HEK293 (cell line): ENCODE results near the gene GEMIN5.

ENCODE experiments used
- CTCF ChIA-PET: fragments of 350-600 bp; formaldehyde crosslinking; extraction: SDS; loops from one replicate; lab custom pipeline; 2021; ENCODE audit warnings: antibody characterized with exemption; lab: Yijun Ruan, JAX
- POLR2A ChIA-PET: fragments of 300-600 bp; formaldehyde crosslinking; extraction: SDS; loops from one replicate; lab custom pipeline; 2020; ENCODE audit warnings: antibody characterized with exemption, inconsistent platforms; lab: Yijun Ruan, JAX
- H3K27ac ChIP-seq: fragments of 200-500 bp; sonication (Bioruptor generic); 2 replicates; pipeline ENCODE4 v1.5.1; 2014; ENCODE audit warnings: low read depth, low read length, control low read depth, inconsistent platforms; ENCODE audit errors: extremely low read depth
- H3K36me3 ChIP-seq, 2 experiments: fragments of 200-500 bp in 1 of 2; sonication (Bioruptor generic) in 1 of 2; 1 replicate in 1 of 2; 2 replicates in 1 of 2; pipeline ENCODE4 v1.5.1; 2014 to 2017; ENCODE audit warnings: inconsistent platforms in 2 of 2, low read length in 2 of 2; ENCODE audit not compliant: control insufficient read depth in 2 of 2, insufficient read depth in 1 of 2
- H3K4me1 ChIP-seq: fragments of 200-500 bp; sonication (Bioruptor generic); 2 replicates; pipeline ENCODE4 v1.5.1; 2014; ENCODE audit warnings: mild to moderate bottlenecking, low read length, inconsistent platforms; ENCODE audit not compliant: control insufficient read depth, insufficient read depth
- H3K4me3 ChIP-seq: 2 replicates; pipeline ENCODE4 v1.5.1; 2011; ENCODE audit warnings: low read depth, mild to moderate bottlenecking, control low read depth, low read length, moderate library complexity
- H3K9me3 ChIP-seq: fragments of 200-500 bp; sonication (Bioruptor generic); 2 replicates; pipeline ENCODE4 v1.5.1; 2014; ENCODE audit warnings: low read depth, low read length, inconsistent platforms; ENCODE audit not compliant: control insufficient read depth, insufficient read depth
- GLI2 ChIP-seq: fragments of 450-650 bp; formaldehyde crosslinking; IDR thresholded peaks from 2 replicates; pipeline ENCODE4; 2017; ENCODE audit warnings: missing biosample characterization, missing genetic modification characterization, low read depth, borderline replicate concordance
- PRDM6 ChIP-seq: fragments of 450-650 bp; formaldehyde crosslinking; IDR thresholded peaks from 2 replicates; pipeline ENCODE4 v1.5.1; 2017; ENCODE audit warnings: missing biosample characterization, missing genetic modification characterization
- SETDB1 ChIP-seq: IDR thresholded peaks from one replicate; pipeline ENCODE4 v1.6.1; 2017; ENCODE audit warnings: mild to moderate bottlenecking, low read length, moderate library complexity, mixed read lengths; ENCODE audit not compliant: insufficient read length
- SP2 ChIP-seq: fragments of 450-650 bp; formaldehyde crosslinking; IDR thresholded peaks from 2 replicates; pipeline ENCODE4 v1.5.1; 2016; ENCODE audit warnings: missing biosample characterization, missing genetic modification characterization
- ZBTB10 ChIP-seq: fragments of 450-650 bp; formaldehyde crosslinking; IDR thresholded peaks from 2 replicates; pipeline ENCODE4 v1.5.1; 2016; ENCODE audit warnings: missing biosample characterization, missing genetic modification characterization
- ZNF416 ChIP-seq: fragments of 450-650 bp; formaldehyde crosslinking; IDR thresholded peaks from 2 replicates; pipeline ENCODE4 v1.5.1; 2016; ENCODE audit warnings: missing biosample characterization, missing genetic modification characterization
- ZNF555 ChIP-seq: fragments of 450-650 bp; formaldehyde crosslinking; conservative IDR thresholded peaks from 2 replicates; pipeline ENCODE4 v1.5.1; 2017; ENCODE audit warnings: missing biosample characterization, mild to moderate bottlenecking, missing genetic modification characterization, inconsistent platforms
- ZNF560 ChIP-seq: fragments of 450-650 bp; formaldehyde crosslinking; IDR thresholded peaks from 2 replicates; pipeline ENCODE4 v1.5.1; 2017; ENCODE audit warnings: missing biosample characterization, missing genetic modification characterization, borderline replicate concordance
- ZNF621 ChIP-seq: fragments of 450-650 bp; formaldehyde crosslinking; IDR thresholded peaks from 2 replicates; pipeline ENCODE4 v1.5.1; 2017; ENCODE audit warnings: missing biosample characterization, missing genetic modification characterization
- ZNF791 ChIP-seq: fragments of 450-650 bp; formaldehyde crosslinking; IDR thresholded peaks from 2 replicates; pipeline ENCODE4 v1.5.1; 2016; ENCODE audit warnings: missing biosample characterization, missing genetic modification characterization
- ZSCAN23 ChIP-seq: fragments of 450-650 bp; formaldehyde crosslinking; IDR thresholded peaks from 2 replicates; pipeline ENCODE4 v1.5.1; 2016; ENCODE audit warnings: missing biosample characterization, missing genetic modification characterization
- ZXDB ChIP-seq: fragments of 450-650 bp; formaldehyde crosslinking; IDR thresholded peaks from 2 replicates; pipeline ENCODE4 v1.5.1; 2016; ENCODE audit warnings: missing biosample characterization, missing genetic modification characterization
- TF ChIP-seq, protein P1 (sequence below): fragments of 450-650 bp; formaldehyde crosslinking; IDR thresholded peaks from 2 replicates; pipeline ENCODE4 v1.5.1; 2016; ENCODE audit warnings: missing biosample characterization, missing genetic modification characterization
- TF ChIP-seq, protein P2 (sequence below): sonication (generic); formaldehyde crosslinking; IDR thresholded peaks from 2 replicates; pipeline ENCODE4 v1.8.1; 2022; ENCODE audit warnings: mild to moderate bottlenecking, moderate library complexity, missing genetic modification reagents

The GEMIN5 gene

GRCh38 chr5:154901913-154902312 lies 36.1 kb downstream of the GEMIN5 start (continued):
- TF ChIP-seq PRDM6 (tag by site-specific recombination) (no peak), ZSCAN23 (no peak)
- TF ChIP-seq, all 188 proteins: peak for 0

- peaks cover 58 to 91% of the 10 kb centered on the region in 2 experiments for H3K36me3 ChIP-seq
- ChIA-PET CTCF (interaction anchor here (0.6 to 1.1 kb wide), 4 partner anchors 37 to 71 kb away, joined by 3 read pairs; no protein-coding TSS in a partner anchor), POLR2A (no interaction called here)
- no peaks in the 10 kb centered on the region for H3K9me3 ChIP-seq
- no peak for TF ChIP-seq ZNF621 (tag by site-specific recombination)
- TF ChIP-seq GLI2 (tag by site-specific recombination), result no peak
- TF ChIP-seq ZNF416, result no peak
- TF ChIP-seq ZXDB (tag by site-specific recombination), result no peak
- no peak for TF ChIP-seq SETDB1
- TF ChIP-seq ZNF555 (tag by site-specific recombination), result no peak
- no peak for TF ChIP-seq ZNF791 (tag by site-specific recombination)
- TF ChIP-seq, protein P1, sequence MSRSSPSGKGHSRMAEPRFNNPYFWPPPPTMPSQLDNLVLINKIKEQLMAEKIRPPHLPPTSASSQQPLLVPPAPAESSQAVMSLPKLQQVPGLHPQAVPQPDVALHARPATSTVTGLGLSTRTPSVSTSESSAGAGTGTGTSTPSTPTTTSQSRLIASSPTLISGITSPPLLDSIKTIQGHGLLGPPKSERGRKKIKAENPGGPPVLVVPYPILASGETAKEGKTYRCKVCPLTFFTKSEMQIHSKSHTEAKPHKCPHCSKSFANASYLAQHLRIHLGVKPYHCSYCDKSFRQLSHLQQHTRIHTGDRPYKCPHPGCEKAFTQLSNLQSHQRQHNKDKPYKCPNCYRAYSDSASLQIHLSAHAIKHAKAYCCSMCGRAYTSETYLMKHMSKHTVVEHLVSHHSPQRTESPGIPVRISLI (tag by site-specific recombination), result no peak
- TF ChIP-seq, protein P2, sequence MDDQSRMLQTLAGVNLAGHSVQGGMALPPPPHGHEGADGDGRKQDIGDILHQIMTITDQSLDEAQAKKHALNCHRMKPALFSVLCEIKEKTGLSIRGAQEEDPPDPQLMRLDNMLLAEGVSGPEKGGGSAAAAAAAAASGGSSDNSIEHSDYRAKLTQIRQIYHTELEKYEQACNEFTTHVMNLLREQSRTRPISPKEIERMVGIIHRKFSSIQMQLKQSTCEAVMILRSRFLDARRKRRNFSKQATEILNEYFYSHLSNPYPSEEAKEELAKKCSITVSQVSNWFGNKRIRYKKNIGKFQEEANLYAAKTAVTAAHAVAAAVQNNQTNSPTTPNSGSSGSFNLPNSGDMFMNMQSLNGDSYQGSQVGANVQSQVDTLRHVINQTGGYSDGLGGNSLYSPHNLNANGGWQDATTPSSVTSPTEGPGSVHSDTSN (CRISPR knock-in tag), result no peak
- TF ChIP-seq ZNF560 (tag by site-specific recombination), result no peak
- H3K4me1 ChIP-seq, result no peaks in the 10 kb centered on the region
- H3K4me3 ChIP-seq, result no peak overlapping the region
- H3K27ac ChIP-seq, result no peak overlapping the region
These were observed 36.7 kb downstream of the GEMIN5 start for GRCh38 chr5:154901276-154901675.

DNA sequence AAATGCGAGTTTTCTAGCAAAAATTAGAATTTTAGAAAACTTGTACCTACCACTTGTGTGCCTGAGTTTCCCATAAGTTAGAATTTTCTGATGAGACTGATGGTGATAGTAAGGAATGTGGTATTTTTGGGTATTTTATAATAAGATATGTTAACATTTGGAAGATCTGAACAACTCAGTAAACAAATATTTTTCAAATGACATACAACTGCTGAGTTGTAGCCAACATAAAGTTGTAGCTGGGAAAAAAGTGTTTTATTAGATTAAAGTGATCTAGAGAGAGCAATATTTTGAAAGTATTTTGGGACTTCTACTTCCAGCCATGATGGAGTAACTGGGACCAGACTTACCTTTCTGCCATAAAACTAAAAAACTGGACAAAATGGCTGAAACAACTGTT lies 37.9 kb downstream of the GEMIN5 start:
- peaks cover 49 to 92% of the 10 kb centered on the region in 2 experiments for H3K36me3 ChIP-seq
- no peaks in the 10 kb centered on the region for H3K9me3 ChIP-seq
- no peaks in the 10 kb centered on the region for H3K4me1 ChIP-seq
- CTCF ChIA-PET, result no interaction called here
- POLR2A ChIA-PET, result no interaction called here
- no peak overlapping the region for H3K27ac ChIP-seq
- no peak for TF ChIP-seq SP2 (tag by site-specific recombination)
- no peak for TF ChIP-seq ZNF791 (tag by site-specific recombination)
- TF ChIP-seq ZBTB10 (tag by site-specific recombination), result no peak
- no peak for TF ChIP-seq PRDM6 (tag by site-specific recombination)
- TF ChIP-seq, all 188 proteins: peak for 0
- no peak overlapping the region for H3K4me3 ChIP-seq
